ENCODE results near the gene ISCA1.

- TF ChIP-seq POLR2A (IDR thresholded peaks at IDR 0.05) (no peak), CTCF (IDR thresholded peaks at IDR 0.05) (no peak)
Observed at GRCh38 chr9:86300701-86301100, 18.4 kb upstream of the ISCA1 start.

All from breast epithelium (tissue), 3 donors.